ENCODE results near the gene PRKAG2. TPM values are rescaled to one million over a fixed set of nuclear protein-coding genes. Genes with fewer than 3 reads are reported as not detected.
"Not testable (repeated sequence)": the region's sequence is repeated elsewhere in the genome, so short reads cannot be mapped to it uniquely, and the experiment has no call there.

PRKAG2 gene
- total RNA-seq, 1 donor from 2014 or later: 17.9 TPM

GRCh38 chr7:151827620-151828019, 49.3 kb downstream of the PRKAG2 start:
- TF ChIP-seq CTCF (conservative IDR thresholded peaks at IDR 0.05): no peak
- no peaks in the 10 kb centered on the region for H3K9me3 Mint-ChIP-seq

GRCh38 chr7:151826316-151826715, 50.6 kb downstream of the PRKAG2 start:
- not testable (repeated sequence) for H3K27ac Mint-ChIP-seq; H3K4me3 Mint-ChIP-seq; H3K9me3 Mint-ChIP-seq; H3K27me3 Mint-ChIP-seq; H3K36me3 Mint-ChIP-seq; DNase-seq (ENCODE audit: extremely low spot score, unreplicated experiment)
- H3K4me1 Mint-ChIP-seq (ENCODE audit: unreplicated experiment): peaks cover 19% of the 10 kb centered on the region

More at GRCh38 chr7:151827620-151828019, 49.3 kb downstream of the PRKAG2 start:
- H3K36me3 Mint-ChIP-seq: no peaks in the 10 kb centered on the region
- peak overlapping the region; percentile 29 for H3K27ac Mint-ChIP-seq
- no peak overlapping the region for H3K4me3 Mint-ChIP-seq
- H3K27me3 Mint-ChIP-seq: no peaks in the 10 kb centered on the region
- peaks cover 18% of the 10 kb centered on the region for H3K4me1 Mint-ChIP-seq (ENCODE audit: unreplicated experiment)
- no peak for DNase-seq (ENCODE audit: extremely low spot score, unreplicated experiment)

- Mint-ChIP-seq H3K27me3 (no peaks in the 10 kb centered on the region), H3K27ac (no peak overlapping the region)
Observed at GRCh38 chr7:151825721-151826120, 51.2 kb downstream of the PRKAG2 start.

GRCh38 chr7:151824373-151824933, 52.5 kb downstream of the PRKAG2 start:
- TF ChIP-seq CTCF (conservative IDR thresholded peaks at IDR 0.05): no peak
- no peak overlapping the region for H3K27ac Mint-ChIP-seq
- H3K27me3 Mint-ChIP-seq: no peaks in the 10 kb centered on the region

More at GRCh38 chr7:151825721-151826120, 51.2 kb downstream of the PRKAG2 start:
- Mint-ChIP-seq H3K4me1 (ENCODE audit: unreplicated experiment) (peaks cover 19% of the 10 kb centered on the region), H3K4me3 (no peak overlapping the region), H3K36me3 (no peaks in the 10 kb centered on the region), H3K9me3 (no peaks in the 10 kb centered on the region)
- no peak for DNase-seq (ENCODE audit: extremely low spot score, unreplicated experiment)
- no peak for TF ChIP-seq CTCF (conservative IDR thresholded peaks at IDR 0.05)

GRCh38 chr7:151823566-151824372, 53.1 kb downstream of the PRKAG2 start:
- Mint-ChIP-seq H3K27ac (peak overlapping the region; percentile 9), H3K4me1 (ENCODE audit: unreplicated experiment) (peaks cover 23% of the 10 kb centered on the region), H3K27me3 (no peaks in the 10 kb centered on the region), H3K36me3 (no peaks in the 10 kb centered on the region), H3K4me3 (no peak overlapping the region), H3K9me3 (no peaks in the 10 kb centered on the region)
- DNase-seq (ENCODE audit: extremely low spot score, unreplicated experiment): no peak
- TF ChIP-seq CTCF (conservative IDR thresholded peaks at IDR 0.05): no peak

More at GRCh38 chr7:151824373-151824933, 52.5 kb downstream of the PRKAG2 start:
- Mint-ChIP-seq H3K4me3 (no peak overlapping the region), H3K4me1 (ENCODE audit: unreplicated experiment) (peaks cover 23% of the 10 kb centered on the region), H3K9me3 (no peaks in the 10 kb centered on the region), H3K36me3 (no peaks in the 10 kb centered on the region)
- no peak for DNase-seq (ENCODE audit: extremely low spot score, unreplicated experiment)

GRCh38 chr7:151822541-151823181, 54.3 kb downstream of the PRKAG2 start:
- TF ChIP-seq CTCF (conservative IDR thresholded peaks at IDR 0.05): no peak
- Mint-ChIP-seq H3K4me1 (ENCODE audit: unreplicated experiment) (peaks cover 23% of the 10 kb centered on the region), H3K9me3 (no peaks in the 10 kb centered on the region), H3K4me3 (no peak overlapping the region), H3K27ac (no peak overlapping the region), H3K27me3 (no peaks in the 10 kb centered on the region), H3K36me3 (no peaks in the 10 kb centered on the region)
- no peak for DNase-seq (ENCODE audit: extremely low spot score, unreplicated experiment)

All from type B pancreatic cell (in vitro differentiated cells).